CD14-positive monocyte (primary cell): ENCODE measurements around the gene BANP. TPM values are rescaled to one million over a fixed set of nuclear protein-coding genes. Genes with fewer than 3 reads are reported as not detected.
"Not testable (repeated sequence)": the region's sequence is repeated elsewhere in the genome, so short reads cannot be mapped to it uniquely, and the experiment has no call there.

ENCODE experiments used
- DNase-seq, 3 donors: peaks; one replicate each; pipeline ENCODE4 v3.0.0-alpha.2; 2011 to 2022
- H2AFZ ChIP-seq: 2 replicates; pipeline ENCODE4 v1.6.0; 2012; ENCODE audit warnings: mild to moderate bottlenecking, low read depth, low read length, inconsistent platforms; ENCODE audit not compliant: insufficient read depth, poor library complexity, severe bottlenecking
- H3K27ac ChIP-seq, 2 donors: 1 replicate in 1 of 2; 2 replicates in 1 of 2; pipeline ENCODE4 v1.5.1; 2012 to 2013; ENCODE audit warnings: low read length in 2 of 2, control low read depth in 1 of 2, inconsistent platforms in 1 of 2, low read depth in 1 of 2, mild to moderate bottlenecking in 1 of 2
- H3K27me3 ChIP-seq, 2 donors: one replicate each; pipeline versions ENCODE4 v1.6.0 to v1.6.1; 2011 to 2013; ENCODE audit warnings: low read length in 2 of 2; ENCODE audit not compliant: control insufficient read depth in 2 of 2, insufficient read depth in 2 of 2
- H3K36me3 ChIP-seq, 2 donors: replicated peaks in 1 of 2; 1 replicate in 1 of 2; 2 replicates in 1 of 2; pipeline versions ENCODE4 v1.5.1 to v1.6.1; 2012 to 2013; ENCODE audit warnings: low read length in 2 of 2, control low read depth in 1 of 2, inconsistent platforms in 1 of 2, mild to moderate bottlenecking in 1 of 2; ENCODE audit not compliant: insufficient read depth in 2 of 2, control insufficient read depth in 1 of 2
- H3K4me1 ChIP-seq, 2 donors: 1 replicate in 1 of 2; 2 replicates in 1 of 2; pipeline versions ENCODE4 v1.5.1 to v1.6.1; 2012 to 2013; ENCODE audit warnings: low read length in 2 of 2, control low read depth in 1 of 2, inconsistent platforms in 1 of 2, mild to moderate bottlenecking in 1 of 2, moderate library complexity in 1 of 2; ENCODE audit not compliant: insufficient read depth in 2 of 2, control insufficient read depth in 1 of 2
- H3K4me2 ChIP-seq: replicated peaks from 2 replicates; pipeline ENCODE3; 2012; ENCODE audit warnings: low read length, moderate library complexity, mild to moderate bottlenecking; ENCODE audit not compliant: poor library complexity, severe bottlenecking; ENCODE audit errors: extremely low read depth
- H3K4me3 ChIP-seq, 3 experiments: fragments of 200-600 bp in 1 of 3; sonication (generic) in 1 of 3; replicated peaks in 1 of 3; 1 replicate in 2 of 3; 2 replicates in 1 of 3; pipeline ENCODE4 v1.5.1; 2011 to 2013; ENCODE audit warnings: low read length in 3 of 3, mild to moderate bottlenecking in 3 of 3, control low read depth in 2 of 3, low read depth in 2 of 3, inconsistent platforms in 1 of 3, moderate library complexity in 1 of 3
- H3K79me2 ChIP-seq: 2 replicates; pipeline ENCODE4 v1.6.0; 2012; ENCODE audit warnings: mild to moderate bottlenecking, control low read depth, inconsistent platforms, low read length, moderate library complexity; ENCODE audit not compliant: insufficient read depth
- H3K9ac ChIP-seq: 2 replicates; pipeline ENCODE4 v1.6.0; 2017; ENCODE audit warnings: low read length, mild to moderate bottlenecking; ENCODE audit not compliant: insufficient read depth, poor library complexity, severe bottlenecking
- H3K9me3 ChIP-seq, 2 donors: replicated peaks in 1 of 2; 1 replicate in 1 of 2; 2 replicates in 1 of 2; pipeline versions ENCODE4 v1.5.1 to v1.6.1; 2012 to 2013; ENCODE audit warnings: low read length in 2 of 2, control low read depth in 1 of 2; ENCODE audit not compliant: control insufficient read depth in 1 of 2, insufficient read depth in 1 of 2
- H4K20me1 ChIP-seq: 2 replicates; pipeline ENCODE4 v1.6.0; 2012; ENCODE audit warnings: mild to moderate bottlenecking, low read length, control low read depth, moderate library complexity; ENCODE audit not compliant: insufficient read depth
- H3K27ac Mint-ChIP-seq, 7 donors: one replicate each; pipeline ENCODE4 v1.8.0; 2020; ENCODE audit warnings: mild to moderate bottlenecking in 7 of 7, mixed read lengths in 7 of 7, moderate library complexity in 6 of 7, inconsistent platforms in 2 of 7
- H3K27me3 Mint-ChIP-seq, 3 donors: one replicate each; pipeline ENCODE4 v1.8.0; 2021 to 2022; ENCODE audit warnings: low read depth in 3 of 3, mild to moderate bottlenecking in 3 of 3, mixed read lengths in 3 of 3, moderate library complexity in 3 of 3, inconsistent platforms in 1 of 3
- H3K36me3 Mint-ChIP-seq, 2 donors: one replicate each; pipeline ENCODE4 v1.8.0; 2020; ENCODE audit warnings: mixed read lengths in 2 of 2, inconsistent platforms in 1 of 2, mild to moderate bottlenecking in 1 of 2
- H3K4me1 Mint-ChIP-seq: one replicate; pipeline ENCODE4 v1.8.0; 2020; ENCODE audit warnings: mild to moderate bottlenecking, mixed read lengths
- H3K4me3 Mint-ChIP-seq, 2 donors: one replicate each; pipeline ENCODE4 v1.8.0; 2020; ENCODE audit warnings: mild to moderate bottlenecking in 2 of 2, mixed read lengths in 2 of 2, moderate library complexity in 1 of 2
- H3K9me3 Mint-ChIP-seq, 7 donors: one replicate each; pipeline ENCODE4 v1.8.0; 2020 to 2022; ENCODE audit warnings: mixed read lengths in 7 of 7, mild to moderate bottlenecking in 6 of 7, moderate library complexity in 6 of 7, inconsistent platforms in 2 of 7
- WGBS: methylation state at CpG from one replicate; pipeline ENCODE4 v1.1.5; 2013; ENCODE audit warnings: missing lambda C conversion rate; ENCODE audit not compliant: insufficient coverage; 5-methylcytosine and 5-hydroxymethylcytosine counted together
- intact Hi-C, 2 donors: fragments of 100-400 bp; cut with micrococcal nuclease; formaldehyde crosslinking; loops; one replicate each; pipeline versions ENCODE4 v1.15.0 to v1.15.1; 2023
- polyA plus RNA-seq, 3 donors: library from polyadenylated mRNA; depleted of rRNA in 1 of 3; unstranded in 2 of 3; stranded (reverse) in 1 of 3; fragments of 300-500 nt in 2 of 3; fragments of >200 nt in 1 of 3; fragmentation: Illumina TruSeq in 2 of 3; gene quantifications; 1 replicate in 2 of 3; 2 replicates in 1 of 3; pipeline ENCODE4 v1.2.3, GENCODE V29; 2012 to 2021
- TF ChIP-seq, protein P1 (sequence below): fragments of 200-600 bp; IDR thresholded peaks from one replicate; pipeline ENCODE4 v1.8.0; 2022; ENCODE audit warnings: antibody characterized with exemption, mild to moderate bottlenecking

The BANP gene
- polyA plus RNA-seq, 3 donors, result 10.1 to 40.9 (median 11.7) TPM

DNA sequence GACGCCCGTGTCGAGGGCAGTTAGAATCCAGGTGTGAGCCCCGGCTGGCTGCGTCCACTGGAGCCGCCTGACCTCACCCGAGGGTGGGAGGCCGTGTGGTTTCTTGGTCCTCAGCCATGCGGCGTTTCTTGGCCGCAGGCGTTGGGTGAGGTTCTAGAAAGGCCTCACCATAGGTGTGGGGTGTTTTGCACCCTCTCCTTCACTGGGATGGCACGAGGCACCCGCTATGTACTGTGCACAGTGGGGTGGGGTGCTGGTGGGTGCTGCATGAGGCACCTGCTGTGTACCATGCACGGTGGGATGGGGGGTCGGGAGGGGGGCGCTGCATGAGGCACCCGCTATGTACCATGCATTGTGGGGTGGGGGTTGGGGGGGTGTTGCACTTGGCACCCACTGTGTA is 169.6 kb downstream of the BANP start:
- Histone ChIP-seq H3K79me2 (no peaks in the 10 kb centered on the region), H3K4me1 (peaks cover 21 to 22% of the 10 kb centered on the region in 2 donors), H2AFZ (no peak overlapping the region), H3K9ac (no peak overlapping the region), H3K27ac (no peak overlapping the region), H4K20me1 (no peaks in the 10 kb centered on the region), H3K36me3 (no peaks in the 10 kb centered on the region), H3K4me2 (no peak overlapping the region), H3K27me3 (no peaks in the 10 kb centered on the region), H3K4me3 (no peak overlapping the region), H3K9me3 (no peaks in the 10 kb centered on the region)
- no peak for DNase-seq
- Mint-ChIP-seq H3K27ac (no peak overlapping the region), H3K4me3 (no peak overlapping the region), H3K4me1 (peaks cover 22% of the 10 kb centered on the region), H3K9me3 (peaks cover 0 to 6% (median 3%) of the 10 kb centered on the region in 7 donors), H3K27me3 (peaks cover 0 to 6% (median under 1%) of the 10 kb centered on the region in 3 donors), H3K36me3 (no peaks in the 10 kb centered on the region)
- TF ChIP-seq, protein P1, sequence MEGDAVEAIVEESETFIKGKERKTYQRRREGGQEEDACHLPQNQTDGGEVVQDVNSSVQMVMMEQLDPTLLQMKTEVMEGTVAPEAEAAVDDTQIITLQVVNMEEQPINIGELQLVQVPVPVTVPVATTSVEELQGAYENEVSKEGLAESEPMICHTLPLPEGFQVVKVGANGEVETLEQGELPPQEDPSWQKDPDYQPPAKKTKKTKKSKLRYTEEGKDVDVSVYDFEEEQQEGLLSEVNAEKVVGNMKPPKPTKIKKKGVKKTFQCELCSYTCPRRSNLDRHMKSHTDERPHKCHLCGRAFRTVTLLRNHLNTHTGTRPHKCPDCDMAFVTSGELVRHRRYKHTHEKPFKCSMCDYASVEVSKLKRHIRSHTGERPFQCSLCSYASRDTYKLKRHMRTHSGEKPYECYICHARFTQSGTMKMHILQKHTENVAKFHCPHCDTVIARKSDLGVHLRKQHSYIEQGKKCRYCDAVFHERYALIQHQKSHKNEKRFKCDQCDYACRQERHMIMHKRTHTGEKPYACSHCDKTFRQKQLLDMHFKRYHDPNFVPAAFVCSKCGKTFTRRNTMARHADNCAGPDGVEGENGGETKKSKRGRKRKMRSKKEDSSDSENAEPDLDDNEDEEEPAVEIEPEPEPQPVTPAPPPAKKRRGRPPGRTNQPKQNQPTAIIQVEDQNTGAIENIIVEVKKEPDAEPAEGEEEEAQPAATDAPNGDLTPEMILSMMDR, result no peak
- 98% methylated on average over 12 of the region's 18 CpGs for WGBS
- intact Hi-C loops, result no loop called here

DNA sequence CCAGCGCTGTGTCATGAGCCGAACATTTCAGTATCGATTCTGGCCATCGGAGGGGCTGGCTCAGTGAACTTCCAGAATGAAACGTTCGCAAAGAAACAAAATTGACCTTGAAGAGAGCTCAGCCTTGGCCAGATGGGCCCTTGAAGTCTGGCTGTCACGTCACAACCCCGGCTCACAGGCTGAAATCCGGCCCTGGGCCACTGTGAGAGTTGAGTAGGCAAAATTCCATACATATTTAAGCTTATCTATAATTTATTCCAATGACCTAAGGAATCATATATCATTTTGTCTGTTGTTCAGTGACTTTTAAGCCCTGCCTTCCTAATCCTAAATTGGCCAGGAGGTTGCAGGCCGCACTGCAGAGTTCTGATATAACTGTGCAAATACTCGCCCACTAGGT is 170.2 kb downstream of the BANP start:
- H3K79me2 ChIP-seq, H3K4me3 Mint-ChIP-seq, H3K36me3 Mint-ChIP-seq, H3K4me3 ChIP-seq, H3K27ac ChIP-seq, H3K4me2 ChIP-seq, H3K9me3 ChIP-seq, H4K20me1 ChIP-seq, H3K9ac ChIP-seq, H3K9me3 Mint-ChIP-seq, H3K36me3 ChIP-seq, H3K27me3 ChIP-seq, intact Hi-C loops, DNase-seq, H2AFZ ChIP-seq, H3K27ac Mint-ChIP-seq, H3K27me3 Mint-ChIP-seq: not testable (repeated sequence)
- WGBS, result 93% methylated on average over 3 of the region's 11 CpGs
- peaks cover 22% of the 10 kb centered on the region for H3K4me1 Mint-ChIP-seq
- peaks cover 21 to 22% of the 10 kb centered on the region in 2 donors for H3K4me1 ChIP-seq
